HepG2 (cell line): Measurements from ENCODE around the gene ELFN1.

Source experiments
- AKAP8 ChIP-seq: sonication (generic); formaldehyde crosslinking; IDR thresholded peaks from 2 replicates; pipeline ENCODE4 v1.5.1; 2020; ENCODE audit warnings: mild to moderate bottlenecking, missing genetic modification reagents
- CHD2 ChIP-seq: IDR thresholded peaks from 2 replicates; pipeline ENCODE4 v1.6.1; 2011; ENCODE audit warnings: low read depth, low read length, improper control_type of control experiment
- NR2C2 ChIP-seq: sonication (generic); formaldehyde crosslinking; IDR thresholded peaks from 2 replicates; pipeline ENCODE4 v1.4.0; 2020; ENCODE audit warnings: missing genetic modification reagents, mild to moderate bottlenecking, moderate library complexity, borderline replicate concordance
- POGZ ChIP-seq: sonication (generic); formaldehyde crosslinking; IDR thresholded peaks from 2 replicates; pipeline ENCODE4 v1.4.0; 2020; ENCODE audit warnings: mild to moderate bottlenecking, missing genetic modification reagents
- POLR2AphosphoS5 ChIP-seq: IDR thresholded peaks from 2 replicates; pipeline ENCODE4 v1.6.1; 2012; ENCODE audit warnings: low read depth, low read length
- ZBTB44 ChIP-seq: sonication (generic); formaldehyde crosslinking; IDR thresholded peaks from 2 replicates; pipeline ENCODE4 v1.4.0; 2020; ENCODE audit warnings: missing genetic modification reagents
- ZNF296 ChIP-seq: sonication (generic); formaldehyde crosslinking; conservative IDR thresholded peaks from 2 replicates; pipeline ENCODE4 v1.5.0; 2020; ENCODE audit warnings: mild to moderate bottlenecking, missing genetic modification reagents

DNA sequence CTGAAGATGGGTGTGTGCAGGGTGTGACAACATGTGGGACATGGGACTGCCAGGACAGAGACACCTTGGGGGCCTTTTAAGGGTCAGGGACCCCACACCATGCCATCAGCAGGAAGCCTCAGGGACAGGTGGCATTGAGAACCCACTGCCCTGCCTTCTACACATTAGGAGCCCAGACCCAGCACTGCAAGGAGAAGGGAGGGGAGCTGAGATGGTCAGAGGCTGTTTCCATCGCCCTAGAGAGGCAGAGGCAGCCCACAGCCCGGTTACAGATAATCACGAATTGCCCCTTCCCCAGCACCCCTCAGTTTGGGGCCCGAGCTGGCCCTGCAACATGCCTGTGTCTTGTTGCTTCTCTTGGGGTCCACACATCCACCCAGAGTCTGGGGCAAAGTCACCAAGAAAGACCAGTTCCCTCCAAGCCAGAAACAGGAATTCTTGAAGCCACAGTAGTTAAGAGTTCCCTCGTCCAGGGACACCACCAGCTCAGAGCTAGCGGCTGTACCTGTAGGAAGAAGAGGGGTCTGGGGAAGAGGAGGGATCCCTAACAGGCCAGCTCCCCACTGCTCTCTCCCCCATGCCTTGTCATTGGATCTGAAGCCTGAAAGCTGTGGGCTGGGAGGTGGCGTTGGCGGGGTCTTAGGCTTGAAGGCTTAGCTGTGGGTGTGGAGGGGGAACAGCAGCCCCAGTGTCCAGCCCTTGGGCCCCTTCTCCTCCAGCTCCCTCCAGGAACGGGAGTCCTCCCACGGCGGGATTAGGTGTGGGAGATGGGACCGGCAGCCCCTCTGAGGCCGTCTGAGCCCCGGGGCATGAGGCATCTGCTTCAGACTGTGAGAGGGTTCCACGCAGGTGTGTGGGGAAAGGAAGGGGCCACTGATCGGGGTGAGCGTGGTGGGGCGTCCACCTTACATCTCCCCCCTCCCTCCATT, 44.8 kb upstream of the ELFN1 start:
- TF ChIP-seq ZNF296 (CRISPR knock-in tag) (no peak), AKAP8 (CRISPR knock-in tag) (no peak), POGZ (CRISPR knock-in tag) (no peak), ZBTB44 (no peak), NR2C2 (CRISPR knock-in tag) (no peak), CHD2 (no peak), POLR2AphosphoS5 (no peak)
